DOHH2 (cell line): Measurements from ENCODE around the gene PALB2.

ENCODE experiments used
- H3F3A ChIP-seq: fragments of 200-600 bp; sonication (generic), shearing (Covaris generic); 2 replicates; pipeline ENCODE4 v1.6.0; 2016; ENCODE audit warnings: antibody characterized with exemption, mild to moderate bottlenecking; ENCODE audit not compliant: control insufficient read depth, insufficient read depth
- H3K27ac ChIP-seq: fragments of 200-600 bp; sonication (generic); 2 replicates; pipeline ENCODE4 v1.5.1; 2014; ENCODE audit warnings: low read depth, mild to moderate bottlenecking, low read length, moderate library complexity
- H3K27me3 ChIP-seq: fragments of 200-600 bp; sonication (generic); 2 replicates; pipeline ENCODE4 v1.6.1; 2014; ENCODE audit warnings: mild to moderate bottlenecking, low read length, mixed read lengths; ENCODE audit not compliant: control insufficient read depth
- H3K36me3 ChIP-seq: fragments of 200-600 bp; sonication (generic); 2 replicates; pipeline ENCODE4 v1.6.1; 2014; ENCODE audit warnings: mild to moderate bottlenecking, low read length, moderate library complexity, mixed read lengths; ENCODE audit not compliant: control insufficient read depth
- H3K4me1 ChIP-seq: fragments of 200-600 bp; sonication (generic); 2 replicates; pipeline ENCODE4 v1.6.1; 2014; ENCODE audit warnings: mild to moderate bottlenecking, low read length, mixed read lengths; ENCODE audit not compliant: control insufficient read depth
- H3K4me2 ChIP-seq: fragments of 200-600 bp; sonication (generic); 2 replicates; pipeline ENCODE4 v1.6.0; 2014; ENCODE audit warnings: mild to moderate bottlenecking, low read length, moderate library complexity
- H3K4me3 ChIP-seq: fragments of 200-600 bp; sonication (generic); 2 replicates; pipeline ENCODE4 v1.5.1; 2014; ENCODE audit warnings: mild to moderate bottlenecking, low read length, mixed read lengths
- H3K79me2 ChIP-seq: fragments of 200-600 bp; sonication (generic); 2 replicates; pipeline ENCODE4 v1.6.1; 2014; ENCODE audit warnings: mild to moderate bottlenecking, low read length, mixed read lengths; ENCODE audit not compliant: control insufficient read depth
- H3K9me2 ChIP-seq: fragments of 200-600 bp; sonication (generic); replicated peaks from 2 replicates; pipeline ENCODE4 v1.6.1; 2014; ENCODE audit warnings: mild to moderate bottlenecking, low read length, mixed read lengths; ENCODE audit not compliant: control insufficient read depth
- H3K9me3 ChIP-seq: fragments of 200-600 bp; sonication (generic); 2 replicates; pipeline ENCODE4 v1.6.1; 2014; ENCODE audit warnings: antibody characterized with exemption, low read length, mixed read lengths; ENCODE audit not compliant: control insufficient read depth, insufficient read depth
- H4K20me1 ChIP-seq: fragments of 200-600 bp; sonication (generic); 2 replicates; pipeline ENCODE4 v1.6.0; 2014; ENCODE audit warnings: low read depth, mild to moderate bottlenecking, antibody characterized with exemption, low read length, moderate library complexity; ENCODE audit not compliant: control insufficient read depth, insufficient read depth
- EZH2phosphoT487 ChIP-seq: fragments of 200-600 bp; sonication (generic); IDR thresholded peaks from 2 replicates; pipeline ENCODE4 v1.6.1; 2017; ENCODE audit warnings: borderline replicate concordance, mild to moderate bottlenecking, antibody characterized with exemption, low read length, moderate library complexity, mixed read lengths
- TF ChIP-seq, protein P1 (sequence below): fragments of 200-600 bp; sonication (generic); IDR thresholded peaks from one replicate; pipeline ENCODE4 v1.5.1; 2014; ENCODE audit warnings: antibody characterized with exemption, mild to moderate bottlenecking, low read depth, low read length; ENCODE audit not compliant: poor library complexity, severe bottlenecking

Gene PALB2

GRCh38 chr16:23640931-23641765 is at the start of gene PALB2, which contains the start of gene DCTN5:
Gene PALB2 (minus strand): TSS chr16:23641310. CDS start chr16:23641157, 153 bp downstream.
Gene DCTN5 (plus strand): TSS chr16:23641466. CDS start chr16:23641543, 77 bp downstream.
- H3K4me1 ChIP-seq, result peaks cover 17% of the 10 kb centered on the region
- peak within 1 kb of the TSS; percentile 99 for H3K4me3 ChIP-seq
- peak within 1 kb of the TSS; percentile 91 for H3K4me2 ChIP-seq
- 0 out of 2 replicates have a peak, but pooled peaks cover 3% of the 10 kb centered on the region for H3F3A ChIP-seq
- H3K9me3 ChIP-seq, result no peaks in the 10 kb centered on the region
- TF ChIP-seq EZH2phosphoT487, result no peak
- peak within 1 kb of the TSS; percentile 62 for H3K27ac ChIP-seq
- no peaks in the 10 kb centered on the region for H4K20me1 ChIP-seq
- H3K36me3 ChIP-seq, result peaks cover 47% of the 10 kb centered on the region
- no peaks in the 10 kb centered on the region for H3K27me3 ChIP-seq
- H3K79me2 ChIP-seq, result peaks cover 60% of the 10 kb centered on the region
- H3K9me2 ChIP-seq, result no peaks in the 10 kb centered on the region

- no peaks in the 10 kb centered on the region for H3K9me2 ChIP-seq
- H4K20me1 ChIP-seq, result no peaks in the 10 kb centered on the region
- H3K27me3 ChIP-seq, result no peaks in the 10 kb centered on the region
- no peak overlapping the region for H3K27ac ChIP-seq
- H3K4me3 ChIP-seq, result no peak overlapping the region
- peaks cover 71% of the 10 kb centered on the region for H3K36me3 ChIP-seq
- no peaks in the 10 kb centered on the region for H3K4me1 ChIP-seq
- peaks cover 3% of the 10 kb centered on the region; the same call in 1 of the 2 replicates for H3K79me2 ChIP-seq
- H3K4me2 ChIP-seq, result no peak overlapping the region
- H3K9me3 ChIP-seq, result no peaks in the 10 kb centered on the region
- H3F3A ChIP-seq, result peaks cover 15% of the 10 kb centered on the region
- TF ChIP-seq EZH2phosphoT487, result no peak
- TF ChIP-seq, protein P1, sequence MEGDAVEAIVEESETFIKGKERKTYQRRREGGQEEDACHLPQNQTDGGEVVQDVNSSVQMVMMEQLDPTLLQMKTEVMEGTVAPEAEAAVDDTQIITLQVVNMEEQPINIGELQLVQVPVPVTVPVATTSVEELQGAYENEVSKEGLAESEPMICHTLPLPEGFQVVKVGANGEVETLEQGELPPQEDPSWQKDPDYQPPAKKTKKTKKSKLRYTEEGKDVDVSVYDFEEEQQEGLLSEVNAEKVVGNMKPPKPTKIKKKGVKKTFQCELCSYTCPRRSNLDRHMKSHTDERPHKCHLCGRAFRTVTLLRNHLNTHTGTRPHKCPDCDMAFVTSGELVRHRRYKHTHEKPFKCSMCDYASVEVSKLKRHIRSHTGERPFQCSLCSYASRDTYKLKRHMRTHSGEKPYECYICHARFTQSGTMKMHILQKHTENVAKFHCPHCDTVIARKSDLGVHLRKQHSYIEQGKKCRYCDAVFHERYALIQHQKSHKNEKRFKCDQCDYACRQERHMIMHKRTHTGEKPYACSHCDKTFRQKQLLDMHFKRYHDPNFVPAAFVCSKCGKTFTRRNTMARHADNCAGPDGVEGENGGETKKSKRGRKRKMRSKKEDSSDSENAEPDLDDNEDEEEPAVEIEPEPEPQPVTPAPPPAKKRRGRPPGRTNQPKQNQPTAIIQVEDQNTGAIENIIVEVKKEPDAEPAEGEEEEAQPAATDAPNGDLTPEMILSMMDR, result no peak
Observed at GRCh38 chr16:23689442-23690187, 48.5 kb upstream of the PALB2 start.

DNA sequence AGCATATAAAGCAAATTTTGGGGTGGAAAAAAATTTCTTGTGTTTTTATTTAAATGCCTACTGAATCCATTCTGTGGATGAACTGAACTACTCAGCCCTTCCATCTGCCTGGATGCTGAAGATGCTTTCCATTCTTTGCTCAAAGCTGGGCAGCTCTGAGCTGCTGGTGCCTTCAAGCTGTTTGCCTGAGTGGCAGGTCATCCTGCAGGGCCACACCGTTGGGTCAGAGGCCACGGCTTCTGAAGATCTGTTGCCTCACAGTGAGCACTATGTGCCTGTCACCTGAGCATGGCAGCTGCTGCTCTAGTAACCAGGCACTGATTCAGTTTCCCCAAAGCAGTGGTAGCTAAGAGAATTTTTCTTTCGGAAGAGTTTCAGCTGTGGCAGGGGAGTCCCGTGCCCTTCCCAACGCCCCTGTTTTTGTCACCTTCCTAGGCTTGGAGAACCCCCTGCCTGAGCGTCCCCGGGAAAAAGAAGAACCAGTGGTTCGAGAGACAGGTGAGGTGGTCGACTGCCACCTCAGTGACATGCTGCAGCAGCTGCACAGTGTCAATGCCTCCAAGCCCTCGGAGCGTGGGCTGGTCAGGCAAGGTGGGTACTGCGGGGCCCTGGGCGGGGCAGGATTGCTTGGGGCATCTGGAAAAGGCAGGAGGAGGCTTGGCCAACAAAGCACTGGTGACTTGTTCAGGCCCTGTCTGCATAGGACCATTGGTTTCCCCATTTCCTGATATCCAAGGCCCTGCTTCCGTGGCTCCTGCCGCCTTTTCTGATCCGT is 46.1 kb upstream of the PALB2 start:
- Histone ChIP-seq H3K79me2 (peaks cover 21% of the 10 kb centered on the region), H3K27ac (no peak overlapping the region), H3F3A (peaks cover 9% of the 10 kb centered on the region), H4K20me1 (peaks cover 2% of the 10 kb centered on the region; the same call in 1 of the 2 replicates), H3K9me3 (no peaks in the 10 kb centered on the region), H3K4me2 (no peak overlapping the region), H3K36me3 (peaks cover 93% of the 10 kb centered on the region), H3K9me2 (no peaks in the 10 kb centered on the region), H3K27me3 (no peaks in the 10 kb centered on the region), H3K4me3 (no peak overlapping the region), H3K4me1 (no peaks in the 10 kb centered on the region)
- TF ChIP-seq EZH2phosphoT487, result no peak
- TF ChIP-seq, protein P1, result no peak
